ENCODE data around the gene TCF20.

Gene TCF20

DNA sequence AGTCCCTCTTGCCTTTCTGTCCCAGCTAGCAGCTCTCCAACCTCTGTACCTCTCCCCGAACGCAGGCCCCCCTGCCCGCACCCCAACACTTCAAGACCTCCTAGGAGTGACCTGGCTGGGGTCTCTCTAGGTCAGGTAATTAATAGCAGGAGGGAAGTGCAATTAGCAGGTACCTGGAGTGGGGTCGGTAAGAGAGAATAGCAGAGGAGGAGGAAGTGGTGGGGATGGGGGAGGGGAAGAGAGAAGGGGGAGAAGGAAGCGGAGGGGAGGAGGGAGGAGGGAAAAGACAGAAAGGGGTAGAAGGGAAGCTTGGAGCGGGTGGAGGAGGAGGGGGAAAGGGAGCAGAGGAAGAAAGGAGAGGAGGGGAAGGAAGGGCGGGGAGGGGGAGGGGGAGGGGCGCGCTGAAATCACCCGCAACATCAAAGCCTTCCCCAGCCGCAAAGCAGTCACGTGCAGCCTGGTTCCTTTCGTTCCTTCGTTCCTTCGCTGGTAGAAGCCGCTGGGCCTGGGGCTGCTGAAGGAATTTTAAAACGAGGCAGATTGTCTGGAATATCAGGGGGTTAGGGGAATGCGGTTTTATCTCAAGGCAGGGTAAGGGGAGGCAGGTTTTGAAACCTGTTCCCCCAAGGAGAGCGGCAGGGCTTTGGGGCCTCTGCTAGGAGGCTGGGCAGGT, 29.3 kb upstream of the TCF20 start:
- DNase-seq, result peak; percentile 53

DNA sequence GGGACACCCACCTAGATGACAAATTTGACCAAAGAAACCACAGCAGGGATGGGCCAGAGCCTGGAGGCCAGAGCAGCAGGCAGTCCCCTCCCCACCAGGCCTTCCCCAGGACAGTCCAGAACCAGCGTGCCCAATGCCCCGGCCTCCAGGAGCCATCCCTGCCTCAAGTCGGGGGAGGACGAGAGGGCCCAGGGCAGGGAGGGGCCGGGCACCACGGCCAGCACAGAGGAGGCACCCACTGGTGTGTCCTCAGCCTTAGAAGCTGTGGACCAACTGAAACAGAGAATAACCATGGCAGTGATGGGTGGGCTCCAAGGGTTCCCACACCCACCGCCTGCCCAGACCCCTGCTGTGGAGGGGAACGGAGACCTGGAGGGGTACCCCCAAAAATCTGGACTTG, 28.3 kb upstream of the TCF20 start:
- no peak for DNase-seq

DNA sequence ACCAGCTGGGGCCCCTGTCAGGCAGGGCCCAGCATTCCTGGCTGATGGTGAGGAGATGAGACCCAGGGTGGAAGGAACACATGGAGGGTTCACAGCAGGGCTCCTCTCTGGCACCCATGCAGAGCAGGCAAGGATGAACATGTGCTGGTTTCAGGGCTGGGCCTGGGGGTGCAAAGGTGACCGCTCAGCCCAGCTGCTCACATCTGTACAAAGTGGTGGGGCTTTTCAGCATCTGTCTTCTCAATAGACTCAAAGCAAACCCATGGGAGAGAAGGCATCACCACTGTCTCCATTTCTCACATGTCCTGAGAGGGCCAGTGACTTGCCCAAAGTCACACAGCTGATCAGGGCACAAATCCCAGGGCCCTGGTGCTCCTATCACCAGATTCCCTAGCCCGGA, 27.3 kb upstream of the TCF20 start:
- no peak for DNase-seq

DNA sequence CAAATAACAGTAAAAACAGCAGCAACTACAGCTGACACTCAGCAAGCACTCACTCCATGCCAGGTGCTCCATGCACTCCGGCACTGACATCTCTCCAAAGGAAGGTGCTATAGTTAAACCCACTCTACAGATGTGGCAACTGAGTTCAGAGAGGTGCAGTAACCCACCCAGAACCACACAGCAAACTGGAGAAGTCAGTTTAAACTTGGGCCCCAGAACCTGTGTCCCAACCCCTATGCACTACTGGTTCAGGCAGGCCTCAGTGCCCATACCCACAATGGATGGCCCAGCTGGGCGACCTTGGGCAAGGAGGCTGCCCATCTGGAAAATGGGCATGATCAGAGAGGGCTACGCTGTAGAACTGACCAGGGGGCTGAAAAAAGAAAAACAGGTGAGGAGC, 26.4 kb upstream of the TCF20 start:
- DNase-seq, result no peak

DNA sequence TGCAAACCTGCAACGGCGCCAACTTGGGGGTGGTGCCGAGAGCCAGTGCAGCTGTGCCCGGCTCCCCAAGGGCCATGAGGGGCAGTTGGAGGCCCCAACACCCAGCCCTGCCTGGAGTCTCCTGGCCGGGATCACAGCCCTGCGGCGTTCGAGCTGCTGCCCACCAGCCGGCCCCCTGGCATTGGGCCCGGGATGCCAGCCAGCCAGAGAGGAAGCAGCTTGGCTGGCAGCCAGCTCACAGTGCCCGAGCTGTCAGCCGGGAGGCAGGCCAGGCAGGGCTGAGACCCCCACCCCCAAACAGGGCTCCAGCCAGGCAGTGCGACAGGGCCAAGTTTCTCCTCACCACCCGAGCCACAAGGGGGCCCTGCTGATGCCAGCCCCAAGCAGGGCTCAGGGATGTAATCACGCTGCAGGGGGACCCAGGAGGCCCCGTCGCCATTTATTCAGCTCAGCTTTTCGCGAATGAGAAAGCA, 26.0 kb upstream of the TCF20 start:
- no peak for DNase-seq

DNA sequence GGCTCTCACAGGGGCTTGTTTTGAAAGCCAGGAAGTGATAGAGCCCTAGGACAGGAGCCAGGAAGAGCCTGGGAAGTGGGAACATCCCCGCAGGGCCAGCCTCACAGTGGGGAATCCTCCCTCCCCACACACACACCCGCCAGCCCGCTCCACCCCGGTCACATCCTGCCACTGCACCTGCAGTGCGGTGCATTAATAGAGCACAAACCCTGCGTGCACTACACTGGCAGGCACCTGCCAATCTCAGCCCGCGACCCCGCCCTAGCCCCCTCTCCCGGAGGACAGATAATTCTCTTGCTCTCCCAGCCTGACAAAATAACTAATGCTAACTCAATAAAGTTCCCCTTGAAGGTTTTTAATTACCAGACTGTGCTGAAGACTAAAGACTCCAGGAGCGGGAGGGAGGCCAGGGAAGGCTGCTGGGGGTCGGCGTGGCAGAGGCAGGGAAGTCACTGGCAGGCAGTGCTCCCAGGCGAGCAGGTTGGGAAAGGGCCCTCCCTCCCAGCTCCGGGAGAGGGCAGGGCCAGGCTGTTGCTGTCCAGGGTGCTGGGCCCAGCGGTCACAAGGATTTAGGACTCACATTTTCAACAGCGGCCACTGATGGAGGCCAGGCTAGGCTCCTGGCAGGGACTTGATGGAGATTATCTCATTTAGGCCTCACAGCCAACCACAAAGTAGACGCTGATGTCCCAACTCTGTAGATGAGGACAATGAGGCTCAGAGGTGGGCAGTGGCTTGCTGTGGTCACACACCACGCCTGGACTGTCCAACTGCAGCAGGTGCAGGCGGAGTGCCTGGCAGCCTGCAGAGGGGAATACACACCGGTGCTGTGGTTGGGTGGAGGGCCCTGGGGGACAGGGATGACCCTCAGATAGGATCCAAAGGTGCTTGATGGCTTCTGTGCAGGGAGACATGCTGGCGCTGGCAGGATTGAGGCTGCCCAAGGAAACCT, 23.9 kb upstream of the TCF20 start:
- peak; percentile 26 for DNase-seq

DNA sequence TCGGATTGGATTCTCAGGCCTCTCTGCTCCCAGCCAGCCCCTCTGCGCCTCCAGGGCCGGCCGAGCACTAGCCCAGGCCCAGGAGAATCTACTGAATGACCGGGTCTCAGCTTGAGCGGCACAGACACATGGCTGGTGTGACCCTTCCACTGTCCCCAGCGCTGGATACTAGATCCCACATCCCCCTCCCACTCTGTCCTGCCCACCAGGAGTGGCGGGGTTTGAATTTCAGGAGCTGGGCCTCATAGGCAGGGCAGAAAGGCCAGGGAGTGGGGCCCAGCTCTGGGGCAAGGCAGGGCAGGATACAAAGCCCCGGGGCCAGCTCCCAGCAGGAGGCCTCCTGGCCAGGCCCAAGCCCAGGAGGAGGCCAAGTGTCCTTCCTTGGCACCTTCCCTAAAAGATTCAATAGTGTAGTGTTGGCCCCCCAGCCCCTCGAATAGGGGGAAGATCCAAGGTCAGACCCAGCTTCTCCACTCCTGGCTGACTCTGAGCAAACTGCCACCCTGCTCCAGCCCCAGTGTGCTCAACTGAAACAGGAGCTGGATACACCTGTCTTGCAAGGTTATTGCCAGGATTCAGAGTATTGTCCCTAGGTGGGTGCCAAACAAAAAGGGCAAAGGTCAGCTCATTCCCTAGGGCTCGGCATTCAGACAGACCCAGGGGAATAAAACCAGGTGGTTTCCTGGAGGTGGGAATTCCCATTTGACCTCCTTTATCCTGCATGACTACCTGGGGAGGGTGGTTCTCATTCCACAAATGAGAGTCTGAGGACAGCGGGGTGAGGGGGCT, 22.5 kb upstream of the TCF20 start:
- no peak for DNase-seq

DNA sequence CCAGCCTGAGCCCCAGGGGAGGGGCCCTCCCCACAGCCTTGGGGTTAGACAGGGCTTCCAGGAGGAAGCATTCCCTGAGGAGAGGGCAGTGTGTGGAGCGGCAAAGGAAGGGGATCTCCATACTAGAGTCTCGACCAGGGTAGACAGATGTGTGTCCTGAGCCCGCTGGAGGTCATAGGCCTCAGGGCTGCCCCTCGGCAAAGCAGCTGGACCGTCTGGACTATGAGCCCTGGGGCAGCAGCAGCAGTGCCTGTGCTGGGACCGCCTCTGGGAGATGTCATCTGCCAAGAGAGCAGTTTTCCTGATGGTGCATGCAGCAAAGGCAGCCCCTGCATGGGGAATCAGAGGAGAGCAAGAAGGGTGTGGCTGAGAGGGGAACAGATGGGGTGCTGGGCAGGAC, 20.8 kb upstream of the TCF20 start:
- DNase-seq, result no peak

DNA sequence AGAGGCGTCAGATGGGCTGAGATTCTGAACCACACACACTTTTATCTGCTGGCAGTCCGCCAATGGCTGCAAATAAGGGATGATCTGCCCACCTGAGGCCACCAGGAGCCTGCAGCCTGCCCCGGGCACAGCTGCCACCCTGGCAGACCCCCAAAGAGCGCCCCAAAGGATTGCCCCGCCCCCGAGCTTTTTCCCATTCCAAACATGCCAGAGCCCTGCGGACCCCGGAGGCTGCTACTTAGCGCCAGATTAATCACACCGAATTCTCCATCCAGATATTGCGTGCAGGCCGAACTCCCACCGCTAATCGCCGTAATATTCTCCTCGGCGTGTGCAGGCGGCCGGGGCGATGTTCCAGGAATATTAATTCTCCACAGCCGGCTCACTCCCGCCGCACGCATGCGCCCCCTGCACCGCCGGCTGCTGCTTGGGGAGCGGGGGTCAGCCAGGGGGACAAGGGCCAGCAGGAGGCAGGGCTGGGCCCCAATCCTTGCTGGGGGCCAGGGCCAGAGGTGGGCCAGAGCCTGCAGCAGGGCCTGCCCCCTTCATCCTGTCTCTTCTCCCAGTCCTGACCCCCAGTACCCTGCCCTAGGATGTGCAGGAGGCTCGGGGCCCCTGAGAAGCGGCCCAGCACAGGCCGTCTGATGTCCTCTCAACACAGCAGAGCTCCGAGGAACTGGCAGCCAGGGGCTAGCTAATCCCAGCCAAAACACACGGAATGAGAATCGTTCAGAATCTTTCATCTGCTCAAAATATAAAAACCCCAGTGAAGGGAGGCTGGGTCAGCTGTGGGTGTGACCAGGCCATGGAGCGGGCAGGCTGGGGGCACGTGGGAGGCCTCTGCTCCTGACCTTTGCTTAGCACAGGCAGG, 19.5 kb upstream of the TCF20 start:
- no peak for DNase-seq

DNA sequence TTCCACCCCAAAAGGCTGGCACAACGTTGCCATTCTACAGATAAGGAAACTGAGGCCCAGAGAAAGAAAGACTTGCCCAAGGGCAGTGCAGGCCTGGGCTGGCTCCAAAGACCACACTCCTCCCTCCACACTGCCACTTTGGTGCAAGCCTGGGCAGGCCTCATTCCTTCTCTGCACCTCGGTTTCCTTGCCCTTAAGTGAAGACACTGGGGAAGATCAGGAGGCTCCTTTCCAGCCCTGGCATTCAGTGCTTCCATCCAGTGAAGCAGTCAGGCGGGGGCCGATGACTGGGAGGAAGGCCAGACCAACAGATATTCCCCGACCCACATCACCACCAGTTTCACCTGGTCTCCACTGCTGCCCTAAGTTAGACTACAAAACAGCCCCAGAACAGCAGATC, 18.3 kb upstream of the TCF20 start:
- no peak for DNase-seq

DNA sequence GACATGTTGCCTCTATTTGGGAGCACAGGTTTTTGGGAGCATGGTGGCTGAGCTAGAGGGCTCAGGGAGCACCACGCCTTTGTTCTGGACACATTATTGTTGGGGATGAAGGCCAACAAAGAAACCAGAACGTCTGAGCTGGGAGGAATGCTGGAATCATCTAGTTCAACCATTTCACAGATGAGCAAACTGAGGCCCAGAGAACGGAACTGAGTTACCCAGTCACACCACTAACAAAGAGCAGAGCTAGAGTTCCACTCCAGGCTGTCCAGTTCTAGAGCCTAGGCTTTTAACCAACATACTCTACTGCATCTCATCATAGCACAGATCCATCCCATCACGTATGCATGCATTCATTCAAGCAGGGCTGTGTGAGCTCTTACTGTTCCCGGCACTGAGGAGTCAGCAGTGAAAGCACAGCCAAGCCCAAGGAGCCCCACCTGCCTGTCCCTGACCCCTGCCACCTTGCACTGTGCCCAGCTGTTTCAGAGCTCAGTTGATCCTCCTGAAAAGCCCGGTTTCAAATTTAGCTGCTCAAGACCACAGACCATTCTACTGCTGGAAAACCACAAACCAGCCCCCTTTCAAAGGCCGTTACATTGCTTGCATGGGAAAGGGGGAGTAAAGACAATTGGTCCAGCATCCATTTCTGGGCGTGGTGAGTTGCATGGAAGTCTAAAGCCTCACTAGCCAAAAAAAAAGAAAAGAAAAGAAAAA, 16.9 kb upstream of the TCF20 start:
- no peak for DNase-seq

DNA sequence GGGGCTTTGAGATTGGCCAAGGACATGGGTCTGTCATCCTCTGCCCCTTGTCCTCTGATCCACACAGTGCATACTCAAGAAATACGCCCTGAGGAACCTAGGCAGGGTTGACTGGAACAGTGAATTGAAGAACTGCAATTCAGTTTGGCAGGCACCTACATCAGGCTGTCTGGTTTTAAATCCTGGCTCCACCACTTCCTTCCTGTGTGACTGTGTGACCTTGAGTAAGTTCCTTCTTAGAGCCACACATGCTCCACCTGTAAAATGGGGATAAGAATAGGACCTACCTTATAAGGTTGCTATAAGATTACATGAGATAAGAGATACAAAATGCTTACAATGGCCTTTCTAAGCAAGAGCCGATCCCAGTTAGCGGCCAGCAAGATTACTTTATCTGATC, 15.8 kb upstream of the TCF20 start:
- DNase-seq, result peak; percentile 44

DNA sequence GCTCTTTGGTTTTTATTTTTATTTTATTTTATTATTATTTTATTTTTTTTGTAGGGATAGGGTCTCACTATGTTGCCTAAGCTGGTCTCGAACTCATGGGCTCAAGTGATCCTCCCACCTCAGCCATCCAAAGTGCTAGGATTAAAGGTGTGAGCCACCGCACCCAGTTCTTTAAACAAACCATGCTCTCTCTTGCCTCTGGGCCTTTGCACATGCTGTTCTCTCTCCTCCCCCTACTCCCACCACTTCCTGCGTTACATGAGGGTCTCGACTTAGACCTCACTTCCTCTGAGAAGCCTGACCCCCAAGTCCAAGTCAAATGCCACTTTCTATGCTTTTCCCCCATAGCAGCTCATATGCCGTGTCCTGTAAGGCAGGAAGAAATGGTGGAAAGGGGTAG, 15.2 kb upstream of the TCF20 start:
- no peak for DNase-seq

DNA sequence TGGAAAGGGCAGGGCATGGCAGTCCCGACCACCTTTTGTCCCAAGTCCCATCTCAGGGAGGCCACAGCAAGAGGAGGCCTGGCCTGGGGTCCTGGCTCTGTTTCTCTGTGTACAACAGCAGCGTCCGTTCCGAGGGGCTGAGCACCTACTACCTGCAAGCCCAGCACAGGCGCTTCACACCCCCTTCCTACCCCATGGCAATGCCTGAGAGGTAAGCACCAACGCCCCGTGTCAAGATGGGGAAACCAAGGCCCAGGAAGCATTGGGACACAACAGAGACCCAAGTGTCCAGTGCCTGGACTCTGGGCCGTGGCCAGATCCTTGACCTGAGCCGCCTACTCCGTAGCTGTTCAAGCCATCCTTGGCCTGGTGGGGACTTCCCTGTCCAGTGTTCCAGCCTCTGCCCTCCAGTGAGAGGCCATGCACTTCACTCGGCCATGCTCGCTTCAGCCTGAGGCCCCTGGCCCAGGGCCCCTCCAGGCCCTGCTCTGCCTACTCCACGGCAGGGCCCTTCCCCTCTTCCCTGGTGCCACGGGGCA, 14.3 kb upstream of the TCF20 start:
- no peak for DNase-seq

DNA sequence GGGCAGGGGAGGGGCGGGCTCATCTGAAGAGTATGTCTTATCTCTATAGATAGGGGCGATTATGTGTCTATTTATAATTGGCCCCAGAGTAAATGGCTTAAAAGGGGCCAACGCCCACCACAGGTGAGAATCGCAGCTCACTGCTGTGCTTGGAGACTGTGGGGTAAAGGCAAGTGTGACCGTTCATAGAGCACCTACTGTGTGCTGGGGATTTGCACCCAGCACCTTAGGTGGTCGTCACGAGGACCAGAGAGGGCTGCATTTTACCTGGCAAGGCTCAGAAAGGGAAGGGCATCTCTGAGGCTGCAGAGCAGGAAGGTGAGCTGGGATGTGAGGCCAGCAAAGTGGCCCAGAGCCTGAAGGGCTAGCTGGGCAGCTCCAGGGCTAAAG, 13.7 kb upstream of the TCF20 start:
- DNase-seq, result no peak

DNA sequence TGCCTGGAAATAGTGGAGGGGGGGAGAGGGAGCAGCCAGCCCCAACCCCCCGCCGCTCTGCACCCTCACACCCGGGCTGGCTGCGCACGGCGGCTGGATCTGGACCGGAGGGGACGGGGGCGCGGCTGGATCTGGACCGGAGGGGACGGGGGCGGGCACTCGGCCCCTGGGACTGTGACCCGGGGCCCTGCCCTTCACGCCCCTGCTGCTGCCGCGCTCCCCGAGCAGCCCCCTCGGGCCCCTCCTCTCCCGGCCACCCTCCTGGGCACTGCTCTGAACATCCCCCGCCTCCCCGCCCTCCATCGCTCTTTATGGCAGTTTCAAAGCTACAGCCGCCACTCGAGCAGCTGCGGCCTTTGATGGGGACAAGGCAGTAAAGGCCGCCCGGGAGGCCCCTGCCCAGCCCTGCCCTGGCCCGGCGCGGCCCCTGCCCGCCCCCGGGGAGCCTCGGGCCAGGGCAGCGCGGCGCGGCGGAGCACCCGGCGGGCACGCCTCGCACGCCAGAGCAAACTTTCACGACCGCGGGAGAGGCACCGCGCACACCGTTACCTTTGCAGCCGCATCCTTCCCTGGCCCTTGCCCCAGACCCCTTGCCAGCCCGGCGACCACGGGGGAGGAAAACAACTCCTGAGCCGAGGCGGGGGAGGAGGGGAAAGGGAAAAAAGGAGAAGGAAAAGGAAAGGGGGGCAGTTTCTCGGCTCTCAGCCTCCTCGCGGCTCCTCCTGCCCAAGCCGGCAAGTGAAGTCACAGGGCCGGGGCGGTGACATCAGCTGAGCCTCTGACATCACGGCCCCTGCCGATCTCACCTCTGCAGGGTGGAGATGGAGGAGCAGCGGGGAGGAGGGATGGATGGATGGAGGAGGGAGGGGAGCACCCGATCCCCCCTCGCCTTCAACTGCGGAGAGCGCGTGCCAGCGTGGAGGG, 13.1 kb upstream of the TCF20 start:
- DNase-seq, result no peak

DNA sequence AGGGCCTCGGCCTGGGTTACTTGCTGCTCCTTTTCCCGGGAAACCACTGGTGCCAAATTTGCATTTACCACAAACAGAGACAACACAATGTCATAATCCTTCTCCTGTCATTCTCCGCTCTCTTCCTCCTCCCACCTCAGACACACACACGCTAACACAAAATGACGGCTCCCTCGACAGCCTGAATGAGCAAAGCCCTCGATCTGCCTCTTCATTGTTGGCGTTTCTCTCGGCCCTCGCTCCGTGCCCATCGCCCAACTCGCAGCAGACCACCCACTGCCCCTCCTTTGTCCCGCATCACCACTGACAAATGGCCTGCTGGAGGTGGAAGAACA, 12.5 kb upstream of the TCF20 start:
- no peak for DNase-seq

DNA sequence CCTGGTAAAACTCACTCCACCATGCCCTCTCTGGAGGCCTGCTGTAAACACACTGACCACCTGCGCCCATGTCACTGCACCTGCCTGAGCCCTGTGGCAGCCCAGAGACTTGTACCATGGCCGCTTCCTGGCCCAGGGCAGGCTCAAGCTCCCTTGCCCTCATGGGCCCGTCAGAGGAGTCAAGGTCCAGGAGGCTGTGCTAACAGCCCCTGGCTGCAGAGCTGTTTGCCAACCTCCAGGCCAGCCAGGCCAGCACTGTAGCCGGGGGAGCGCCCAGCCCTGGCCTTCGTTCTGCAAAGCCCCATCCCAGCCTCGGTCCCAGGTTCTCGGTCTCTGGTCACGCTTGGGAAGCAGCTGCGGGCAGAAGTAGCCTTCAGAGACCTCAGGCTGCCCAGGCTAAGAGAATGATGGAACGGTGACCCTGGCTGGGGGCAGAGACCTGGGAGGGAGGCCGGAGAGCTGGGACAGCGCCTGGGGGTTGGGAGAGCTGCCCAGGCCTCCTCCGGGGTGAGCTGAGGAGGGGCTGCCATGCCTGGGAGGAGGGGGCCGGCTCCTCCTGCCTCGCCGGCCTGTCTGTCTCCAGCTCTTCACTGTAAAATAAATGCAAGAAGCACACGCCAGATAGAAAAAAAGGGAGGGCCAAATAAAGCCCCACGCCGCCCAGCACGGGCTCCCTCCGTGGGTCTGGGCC, 11.9 kb upstream of the TCF20 start:
- DNase-seq, result no peak

DNA sequence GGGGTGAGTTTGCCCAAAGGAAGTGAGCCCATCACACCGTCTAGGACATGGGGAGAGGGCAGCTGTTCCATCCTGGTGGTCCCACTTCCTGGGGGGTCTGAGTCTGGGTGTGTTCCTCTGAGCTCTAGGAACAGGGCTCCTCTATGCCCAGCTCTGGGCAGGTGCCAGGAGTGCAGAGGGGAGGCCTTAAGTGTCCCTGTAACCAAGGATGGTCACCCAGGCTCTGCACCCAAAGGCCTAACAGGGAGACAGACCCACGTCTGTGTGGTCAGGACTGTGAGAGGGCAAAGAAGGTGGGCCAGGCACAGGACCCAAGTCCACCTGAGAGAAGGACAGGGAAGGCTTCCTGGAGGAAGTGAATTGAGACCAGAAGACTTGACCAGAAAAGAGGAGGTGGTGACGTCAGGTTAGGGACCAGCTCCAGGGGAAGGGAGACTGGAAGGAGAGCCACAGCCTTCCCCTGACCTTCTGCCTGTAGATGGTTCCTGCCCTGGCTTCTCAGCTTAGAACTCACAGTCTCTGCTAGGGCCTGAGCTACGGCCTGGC, 11.3 kb upstream of the TCF20 start:
- no peak for DNase-seq

DNA sequence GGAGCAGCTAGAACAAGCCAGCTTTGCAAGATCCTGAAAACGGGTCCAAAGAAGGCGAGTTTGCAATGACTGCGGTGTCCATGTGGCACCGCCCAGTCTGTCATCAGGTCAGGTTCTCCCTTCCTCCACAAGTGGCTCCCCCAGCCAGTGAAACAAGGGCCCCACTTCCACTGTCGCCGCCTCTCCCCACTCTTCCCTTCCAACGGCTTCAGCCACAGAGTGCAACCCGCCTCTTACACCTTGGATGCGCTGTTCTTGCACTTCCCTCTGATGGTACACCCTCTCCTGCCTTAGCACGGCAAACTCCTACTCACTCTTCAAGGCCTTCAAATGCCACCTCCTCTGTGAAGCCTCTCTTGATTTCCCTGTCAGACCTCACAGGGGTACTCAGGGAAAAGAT, 10.8 kb upstream of the TCF20 start:
- DNase-seq, result no peak
